GM21367 (cell line): Measurements from ENCODE around the gene IMPG1.

ENCODE experiments used
- ATAC-seq: cut with Tn5 transposase; IDR thresholded peaks from one replicate; pipeline ENCODE4 v1.9.1; 2021; ENCODE audit not compliant: unreplicated experiment

The IMPG1 gene

GRCh38 chr6:75896526-75896925, 175.9 kb downstream of the IMPG1 start:
- ATAC-seq = no peak

- ATAC-seq = no peak
These were observed 178.7 kb downstream of the IMPG1 start for GRCh38 chr6:75893776-75894152.

GRCh38 chr6:75893058-75893775, 179.2 kb downstream of the IMPG1 start:
- peak; percentile 79 for ATAC-seq

GRCh38 chr6:75892384-75892783, 180.1 kb downstream of the IMPG1 start:
- no peak for ATAC-seq

GRCh38 chr6:75884822-75885221, 187.6 kb downstream of the IMPG1 start:
- no peak for ATAC-seq

- ATAC-seq = no peak
These were observed 189.7 kb downstream of the IMPG1 start for GRCh38 chr6:75882734-75883133.

- no peak for ATAC-seq
These were observed 192.2 kb downstream of the IMPG1 start for GRCh38 chr6:75880305-75880704.

- ATAC-seq = no peak
These were observed 196.3 kb downstream of the IMPG1 start for GRCh38 chr6:75876152-75876551.

- ATAC-seq = no peak
These were observed 198.2 kb downstream of the IMPG1 start for GRCh38 chr6:75874224-75874623.
